Measurements from ENCODE around the gene CAPN2. TPM values are rescaled to one million over a fixed set of nuclear protein-coding genes. Genes with fewer than 3 reads are reported as not detected.

CAPN2 gene
- total RNA-seq, 1 donor from 2014 or later = 306 TPM

- H3K27me3 ChIP-seq = no peaks in the 10 kb centered on the region
- H3K9me3 ChIP-seq = no peaks in the 10 kb centered on the region
- TF ChIP-seq CTCF (IDR thresholded peaks at IDR 0.05) = no peak
- H3K27ac ChIP-seq = no peak overlapping the region
- H3K4me3 ChIP-seq = no peak overlapping the region
- H3K4me1 ChIP-seq = peaks cover 9% of the 10 kb centered on the region
- peaks cover 8% of the 10 kb centered on the region for H3K36me3 ChIP-seq
- ATAC-seq = peak; percentile 58
- intact Hi-C loops (cut with DNase I) = no loop called here
- no peak for DNase-seq
Measured at GRCh38 chr1:223819730-223820514, 107.6 kb downstream of the CAPN2 start.

DNA sequence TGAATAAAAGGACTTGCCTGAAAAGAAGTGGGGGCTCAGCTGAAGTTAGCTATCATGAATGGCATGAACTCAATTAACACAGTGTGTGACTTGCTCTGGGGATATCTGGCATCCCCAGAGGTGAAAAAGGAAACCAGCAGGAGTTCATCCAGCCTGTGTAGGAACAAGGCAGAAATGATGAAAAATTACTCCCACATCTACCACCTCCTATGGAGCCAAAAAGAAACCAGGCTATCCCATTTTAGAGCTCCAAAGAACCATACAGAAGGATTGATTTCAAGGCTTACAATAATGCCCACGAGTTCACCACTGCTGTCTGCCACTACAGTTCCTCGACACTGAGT lies 108.1 kb downstream of the CAPN2 start:
- peaks cover 8% of the 10 kb centered on the region for H3K36me3 ChIP-seq

GRCh38 chr1:223820971-223821370 lies 108.6 kb downstream of the CAPN2 start:
- Histone ChIP-seq H3K9me3 (no peaks in the 10 kb centered on the region), H3K27me3 (no peaks in the 10 kb centered on the region), H3K4me1 (peaks cover 19% of the 10 kb centered on the region), H3K36me3 (peaks cover 8% of the 10 kb centered on the region), H3K4me3 (no peak overlapping the region), H3K27ac (no peak overlapping the region)
- ATAC-seq (no peak), DNase-seq (no peak)
- no peak for TF ChIP-seq CTCF (IDR thresholded peaks at IDR 0.05)
- intact Hi-C loops (cut with DNase I) = no loop called here

More for the DNA sequence above, 108.1 kb downstream of the CAPN2 start:
- Histone ChIP-seq H3K27ac (no peak overlapping the region), H3K4me1 (peaks cover 15% of the 10 kb centered on the region), H3K4me3 (no peak overlapping the region), H3K9me3 (no peaks in the 10 kb centered on the region), H3K27me3 (no peaks in the 10 kb centered on the region)
- TF ChIP-seq CTCF (IDR thresholded peaks at IDR 0.05) = no peak
- no peak for DNase-seq
- no peak for ATAC-seq
- intact Hi-C loops (cut with DNase I) = no loop called here

- no peaks in the 10 kb centered on the region for H3K9me3 ChIP-seq
- no peaks in the 10 kb centered on the region for H3K27me3 ChIP-seq
- H3K27ac ChIP-seq = no peak overlapping the region
- DNase-seq (no peak), ATAC-seq (no peak)
- H3K4me3 ChIP-seq = no peak overlapping the region
- H3K4me1 ChIP-seq = peaks cover 39% of the 10 kb centered on the region
- H3K36me3 ChIP-seq = no peaks in the 10 kb centered on the region
- no peak for TF ChIP-seq CTCF (IDR thresholded peaks at IDR 0.05)
- intact Hi-C loops (cut with DNase I) = no loop called here
Measured at GRCh38 chr1:223824287-223824686, 111.9 kb downstream of the CAPN2 start.

DNA sequence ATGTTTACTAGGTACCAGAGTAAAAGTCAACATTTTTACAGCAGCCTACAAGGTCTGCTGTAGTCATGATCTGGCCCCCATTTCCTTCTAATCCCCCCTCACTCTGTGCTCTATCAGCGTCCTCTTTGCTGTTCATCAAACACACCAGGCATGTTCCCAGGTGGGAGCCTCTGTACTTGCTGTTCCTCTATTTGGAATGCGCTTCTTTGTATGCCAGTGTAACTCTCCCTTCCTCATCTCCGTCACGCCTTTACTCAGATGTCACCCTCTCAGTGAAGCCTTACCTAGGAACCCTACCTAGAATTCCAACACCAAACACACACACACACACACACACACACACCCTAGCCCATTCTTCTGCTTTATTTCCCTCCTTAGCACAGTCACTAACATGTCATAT lies 112.4 kb downstream of the CAPN2 start:
- no peaks in the 10 kb centered on the region for H3K9me3 ChIP-seq
- H3K4me1 ChIP-seq = peaks cover 36% of the 10 kb centered on the region
- ATAC-seq (peak; percentile 9), DNase-seq (no peak)
- TF ChIP-seq CTCF (IDR thresholded peaks at IDR 0.05) = no peak
- intact Hi-C loops (cut with DNase I) = no loop called here
- H3K4me3 ChIP-seq = no peak overlapping the region
- H3K27me3 ChIP-seq = no peaks in the 10 kb centered on the region
- no peak overlapping the region for H3K27ac ChIP-seq
- no peaks in the 10 kb centered on the region for H3K36me3 ChIP-seq

Other genes starting within 250 kb of the CAPN2 start
- gene CAPN8, start 46.8 kb upstream of the CAPN2 start, total RNA-seq = 83.5 TPM
- 64.4 TPM for gene TP53BP2, start 133.4 kb downstream of the CAPN2 start, total RNA-seq

All from upper lobe of right lung (tissue), 1 donor.